Esophagus muscularis mucosa (tissue), 4 donors: ENCODE measurements around the gene COA5. TPM values are rescaled to one million over a fixed set of nuclear protein-coding genes. Genes with fewer than 3 reads are reported as not detected.

Source experiments
- DNase-seq: peaks from one replicate; pipeline ENCODE4 v3.0.0-alpha.2; 2017; ENCODE audit errors: extremely low spot score
- H3K27ac ChIP-seq, 4 donors: fragments of 200-600 bp; sonication (generic); replicated peaks in 1 of 4; 1 replicate in 3 of 4; 2 replicates in 1 of 4; pipeline ENCODE4 v1.5.1; 2016 to 2019; ENCODE audit warnings: mild to moderate bottlenecking in 1 of 4
- H3K27me3 ChIP-seq, 4 donors: fragments of 200-600 bp; sonication (generic); one replicate each; pipeline versions ENCODE4 v1.5.1 to v1.6.0; 2016 to 2019
- H3K36me3 ChIP-seq, 4 donors: fragments of 200-600 bp; sonication (generic); one replicate each; pipeline ENCODE4 v1.5.1; 2016 to 2019
- H3K4me1 ChIP-seq, 4 donors: fragments of 200-600 bp; sonication (generic); one replicate each; pipeline ENCODE4 v1.5.1; 2016 to 2019
- H3K4me3 ChIP-seq, 4 donors: fragments of 200-600 bp; sonication (generic); 1 replicate in 2 of 4; 2 replicates in 2 of 4; pipeline ENCODE4 v1.5.1; 2016 to 2019; ENCODE audit warnings: mild to moderate bottlenecking in 4 of 4, moderate library complexity in 1 of 4
- H3K9me3 ChIP-seq, 4 donors: fragments of 200-600 bp; sonication (generic); 1 replicate in 3 of 4; 2 replicates in 1 of 4; pipeline ENCODE4 v1.5.1; 2016 to 2019
- CTCF ChIP-seq, 3 experiments: fragments of 200-600 bp in 2 of 3; fragments of 450-650 bp in 1 of 3; sonication (generic) in 2 of 3; IDR thresholded peaks; one replicate each; pipeline ENCODE4 v1.5.1; 2017 to 2019; ENCODE audit warnings: antibody characterized with exemption in 3 of 3, mild to moderate bottlenecking in 2 of 3, moderate library complexity in 1 of 3
- EP300 ChIP-seq: sonication (generic); formaldehyde crosslinking; IDR thresholded peaks from one replicate; pipeline ENCODE4 v1.6.1; 2017; ENCODE audit warnings: antibody characterized with exemption
- POLR2A ChIP-seq: fragments of 450-650 bp; IDR thresholded peaks from one replicate; pipeline ENCODE4 v1.6.1; 2017; ENCODE audit warnings: antibody characterized with exemption, moderate library complexity, mild to moderate bottlenecking, low read depth
- POLR2AphosphoS5 ChIP-seq, 2 donors: sonication (generic); formaldehyde crosslinking; IDR thresholded peaks; one replicate each; pipeline ENCODE4 v1.6.1; 2017; ENCODE audit warnings: antibody characterized with exemption in 2 of 2
- WGBS: methylation state at CpG from one replicate; pipeline ENCODE4 v1.1.5; 2018; 5-methylcytosine and 5-hydroxymethylcytosine counted together
- intact Hi-C: fragments of 100-400 bp; cut with DNase I; formaldehyde crosslinking; loops from one replicate; pipeline ENCODE4 v1.15.1; 2023
- total RNA-seq, 4 donors: library from RNA; depleted of rRNA; stranded (reverse); fragments of >200 nt; gene quantifications; one replicate each; pipeline versions ENCODE4 v1.1.0 to v1.2.1, GENCODE V29; 2016

COA5 gene
- total RNA-seq, 4 donors from 2014 or later: 28.3 to 48.2 (median 31.7) TPM

- TF ChIP-seq CTCF (IDR thresholded peaks at IDR 0.05): no peak
- TF ChIP-seq POLR2A: no peak
- TF ChIP-seq EP300: no peak
- TF ChIP-seq POLR2AphosphoS5 (IDR thresholded peaks at IDR 0.05): no peak
- no peaks in the 10 kb centered on the region for H3K27me3 ChIP-seq
- peaks cover 22 to 27% (median 25%) of the 10 kb centered on the region in 4 donors for H3K4me1 ChIP-seq
- no peak overlapping the region for H3K4me3 ChIP-seq
- WGBS: 94% methylated on average over 19 of the region's 19 CpGs
- H3K9me3 ChIP-seq: no peaks in the 10 kb centered on the region
- intact Hi-C loops: loop anchor here (10.0 kb wide), 1 partner anchor 121 kb away; the partner anchor contains the start of gene INPP4A
- H3K27ac ChIP-seq: no peak overlapping the region
- no peak for DNase-seq
- H3K36me3 ChIP-seq: peaks cover 55 to 78% (median 76%) of the 10 kb centered on the region in 4 donors
Measured at GRCh38 chr2:98565941-98566340, 42.4 kb downstream of the COA5 start.

- H3K36me3 ChIP-seq: peaks cover 55 to 73% (median 71%) of the 10 kb centered on the region in 4 donors
- intact Hi-C loops: loop anchor here (10.0 kb wide), 1 partner anchor 121 kb away; the partner anchor contains the start of gene INPP4A
Measured at GRCh38 chr2:98565286-98565860, 42.9 kb downstream of the COA5 start.

GRCh38 chr2:98564541-98565132, 43.7 kb downstream of the COA5 start:
- Histone ChIP-seq H3K4me3 (no peak overlapping the region), H3K27ac (no peak overlapping the region), H3K36me3 (peaks cover 49 to 65% (median 64%) of the 10 kb centered on the region in 4 donors), H3K27me3 (no peaks in the 10 kb centered on the region), H3K4me1 (peaks cover 35 to 39% (median 38%) of the 10 kb centered on the region in 4 donors), H3K9me3 (no peaks in the 10 kb centered on the region)
- no peak for TF ChIP-seq POLR2A
- no peak for TF ChIP-seq CTCF (IDR thresholded peaks at IDR 0.05)
- TF ChIP-seq POLR2AphosphoS5 (IDR thresholded peaks at IDR 0.05): no peak
- no peak for TF ChIP-seq EP300
- 91% methylated on average over 17 of the region's 17 CpGs for WGBS
- no peak for DNase-seq
- intact Hi-C loops: loop anchor here (10.0 kb wide), 1 partner anchor 120 kb away; the partner anchor contains the start of gene INPP4A

More at GRCh38 chr2:98565286-98565860, 42.9 kb downstream of the COA5 start:
- no peaks in the 10 kb centered on the region for H3K9me3 ChIP-seq
- H3K4me1 ChIP-seq: peaks cover 28 to 33% (median 31%) of the 10 kb centered on the region in 4 donors
- no peak for TF ChIP-seq POLR2AphosphoS5 (IDR thresholded peaks at IDR 0.05)
- TF ChIP-seq CTCF (IDR thresholded peaks at IDR 0.05): no peak
- no peak for TF ChIP-seq POLR2A
- no peaks in the 10 kb centered on the region for H3K27me3 ChIP-seq
- no peak overlapping the region for H3K27ac ChIP-seq
- no peak overlapping the region for H3K4me3 ChIP-seq
- no peak for DNase-seq
- 93% methylated on average over 9 of the region's 9 CpGs for WGBS

GRCh38 chr2:98563394-98563793, 44.9 kb downstream of the COA5 start:
- no peak for TF ChIP-seq EP300
- TF ChIP-seq CTCF (IDR thresholded peaks at IDR 0.05): no peak
- TF ChIP-seq POLR2AphosphoS5 (IDR thresholded peaks at IDR 0.05): no peak
- no peak for TF ChIP-seq POLR2A
- intact Hi-C loops: loop anchor here (10.0 kb wide), 1 partner anchor 119 kb away; the partner anchor contains the start of gene INPP4A
- 100% methylated on average over 8 of the region's 13 CpGs for WGBS
- H3K27ac ChIP-seq: peak overlapping the region in 1 of 4 donors; percentile 73
- no peaks in the 10 kb centered on the region for H3K9me3 ChIP-seq
- DNase-seq: no peak
- H3K4me3 ChIP-seq: no peak overlapping the region
- no peaks in the 10 kb centered on the region for H3K27me3 ChIP-seq
- peaks cover 43 to 50% (median 45%) of the 10 kb centered on the region in 4 donors for H3K4me1 ChIP-seq
- H3K36me3 ChIP-seq: peaks cover 43 to 60% (median 59%) of the 10 kb centered on the region in 4 donors
